ENCODE data around the gene CDK5. TPM values are rescaled to one million over a fixed set of nuclear protein-coding genes. Genes with fewer than 3 reads are reported as not detected.

CDK5 gene
- total RNA-seq: 1 to 10 TPM; 2.3 to 6.3 TPM

DNA sequence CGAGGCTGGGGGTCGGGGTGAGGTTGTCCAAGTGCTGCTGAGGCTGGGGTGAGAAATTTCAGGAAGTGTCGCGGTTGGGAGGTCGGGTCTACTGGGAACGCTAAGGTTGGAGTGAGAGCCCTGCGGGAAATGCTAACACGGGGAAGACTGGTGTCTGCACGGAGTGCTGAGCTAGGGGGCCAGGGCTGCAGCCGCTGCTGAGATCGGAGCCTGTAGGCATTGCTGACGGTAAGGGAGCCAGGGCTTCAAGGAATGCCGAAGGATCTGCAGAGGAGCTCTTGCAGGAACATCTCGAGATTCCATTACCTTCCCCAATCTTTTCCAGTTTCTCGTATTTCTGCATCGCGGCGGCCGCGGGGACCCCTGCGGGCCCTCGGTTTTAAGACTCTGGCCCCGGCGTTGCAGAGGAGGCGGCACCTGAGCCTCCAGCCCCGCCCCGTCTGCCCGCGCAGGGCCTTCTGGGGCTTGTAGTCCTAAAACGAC lies at the start of gene CDK5:
Gene CDK5 (minus strand): TSS at position 392 of the 483 bp plus-strand sequence. CDS start 49 bp downstream, at position 343.
- H3K27me3 ChIP-seq: no peaks in the 10 kb centered on the region
- TF ChIP-seq, protein P1, sequence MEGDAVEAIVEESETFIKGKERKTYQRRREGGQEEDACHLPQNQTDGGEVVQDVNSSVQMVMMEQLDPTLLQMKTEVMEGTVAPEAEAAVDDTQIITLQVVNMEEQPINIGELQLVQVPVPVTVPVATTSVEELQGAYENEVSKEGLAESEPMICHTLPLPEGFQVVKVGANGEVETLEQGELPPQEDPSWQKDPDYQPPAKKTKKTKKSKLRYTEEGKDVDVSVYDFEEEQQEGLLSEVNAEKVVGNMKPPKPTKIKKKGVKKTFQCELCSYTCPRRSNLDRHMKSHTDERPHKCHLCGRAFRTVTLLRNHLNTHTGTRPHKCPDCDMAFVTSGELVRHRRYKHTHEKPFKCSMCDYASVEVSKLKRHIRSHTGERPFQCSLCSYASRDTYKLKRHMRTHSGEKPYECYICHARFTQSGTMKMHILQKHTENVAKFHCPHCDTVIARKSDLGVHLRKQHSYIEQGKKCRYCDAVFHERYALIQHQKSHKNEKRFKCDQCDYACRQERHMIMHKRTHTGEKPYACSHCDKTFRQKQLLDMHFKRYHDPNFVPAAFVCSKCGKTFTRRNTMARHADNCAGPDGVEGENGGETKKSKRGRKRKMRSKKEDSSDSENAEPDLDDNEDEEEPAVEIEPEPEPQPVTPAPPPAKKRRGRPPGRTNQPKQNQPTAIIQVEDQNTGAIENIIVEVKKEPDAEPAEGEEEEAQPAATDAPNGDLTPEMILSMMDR (IDR thresholded peaks at IDR 0.05): no peak
- no peak for TF ChIP-seq POLR2A (IDR thresholded peaks at IDR 0.05)
- intact Hi-C loops (cut with DNase I): no loop called here
- no peaks in the 10 kb centered on the region for H3K9me3 ChIP-seq
- DNase-seq: peak in 1 of 4 donors; percentile 35
- H3K36me3 ChIP-seq (replicated peaks in 1 of 2; ENCODE audit: insufficient read depth in 1 of 2, low read depth in 2 of 2): no peaks in the 10 kb centered on the region
- peak within 1 kb of the TSS; percentile 49 to 57 for H3K4me3 ChIP-seq
- peaks cover 46% of the 10 kb centered on the region for H3K4me1 ChIP-seq
- peak within 1 kb of the TSS; percentile 92 to 98 (median 96) for H3K27ac ChIP-seq
- ATAC-seq: no peak
- 1 to 3% methylated on average over 14 to 30 of the region's 30 CpGs for WGBS, 2 donors

DNA sequence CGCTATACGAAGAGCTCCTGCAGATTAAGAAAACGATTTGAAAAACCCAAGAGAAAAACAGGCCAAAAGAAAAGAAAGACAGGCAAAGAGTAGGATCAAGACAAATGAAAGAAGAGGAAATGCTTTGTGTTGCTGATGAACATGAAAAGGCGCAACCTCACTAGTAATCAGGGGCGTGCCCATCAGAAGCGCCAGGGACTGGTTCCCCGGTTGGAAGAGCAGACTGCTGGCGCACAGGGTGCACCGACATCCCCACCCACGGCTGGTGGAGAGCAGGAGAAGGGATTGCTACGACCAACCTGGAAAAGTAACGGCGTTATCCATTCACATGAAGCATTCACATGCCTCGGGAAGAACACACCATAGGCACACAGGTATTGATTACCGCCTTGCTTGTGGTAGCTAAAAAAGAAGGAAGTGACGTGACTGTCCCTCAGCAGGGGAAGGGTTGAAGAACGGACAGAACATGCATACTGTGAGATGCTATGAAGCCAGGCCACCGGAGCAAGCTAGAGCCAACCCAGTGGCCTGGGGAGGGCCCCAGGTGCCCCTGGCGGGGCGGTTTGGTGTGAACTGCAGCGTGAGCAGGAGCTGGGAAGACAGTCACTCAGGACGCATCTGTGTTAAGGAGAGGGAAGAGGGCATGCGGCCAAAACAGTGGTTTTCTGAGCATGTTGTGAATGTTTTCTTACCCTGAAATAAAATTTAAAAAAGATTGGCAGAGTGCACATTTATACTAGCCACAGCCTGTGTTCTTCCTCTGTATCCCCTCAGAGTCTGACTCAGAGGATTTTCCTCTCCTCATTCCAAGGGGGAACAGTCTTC lies 46.9 kb upstream of the CDK5 start:
- Histone ChIP-seq H3K4me3 (no peak overlapping the region), H3K4me1 (no peaks in the 10 kb centered on the region), H3K27me3 (no peaks in the 10 kb centered on the region), H3K9me3 (no peaks in the 10 kb centered on the region), H3K27ac (no peak overlapping the region), H3K36me3 (replicated peaks in 1 of 2; ENCODE audit: insufficient read depth in 1 of 2, low read depth in 2 of 2) (no peaks in the 10 kb centered on the region)
- 72 to 83% methylated on average over 23 of the region's 23 CpGs for WGBS, 2 donors
- TF ChIP-seq, protein P1 (IDR thresholded peaks at IDR 0.05): no peak
- TF ChIP-seq POLR2A (IDR thresholded peaks at IDR 0.05): no peak
- DNase-seq (no peak), ATAC-seq (no peak)
- intact Hi-C loops (cut with DNase I): loop anchor here (5.0 kb wide), 1 partner anchor 72 kb away; no protein-coding TSS in a partner anchor

DNA sequence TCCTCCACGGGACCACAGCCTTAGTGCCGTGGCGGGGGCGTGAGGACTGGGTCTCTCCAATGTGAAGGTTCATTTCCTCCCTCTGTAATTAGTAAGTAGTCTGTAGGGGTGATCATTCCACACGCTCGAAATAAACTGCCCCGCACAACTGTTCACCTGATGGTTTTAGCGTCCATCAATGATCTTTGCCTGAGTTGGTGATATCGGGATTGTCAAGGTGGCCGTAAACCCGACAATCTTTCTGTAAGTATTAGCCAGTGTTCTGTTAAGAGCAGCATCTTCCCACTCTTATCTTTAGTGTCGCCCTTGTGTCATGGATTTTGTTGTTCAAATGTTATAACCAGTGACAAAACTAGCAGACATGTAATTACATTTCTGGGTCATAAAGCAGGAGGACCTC lies 46.3 kb upstream of the CDK5 start:
- TF ChIP-seq POLR2A (IDR thresholded peaks at IDR 0.05): no peak
- TF ChIP-seq, protein P1 (IDR thresholded peaks at IDR 0.05): no peak
- intact Hi-C loops (cut with DNase I): no loop called here

DNA sequence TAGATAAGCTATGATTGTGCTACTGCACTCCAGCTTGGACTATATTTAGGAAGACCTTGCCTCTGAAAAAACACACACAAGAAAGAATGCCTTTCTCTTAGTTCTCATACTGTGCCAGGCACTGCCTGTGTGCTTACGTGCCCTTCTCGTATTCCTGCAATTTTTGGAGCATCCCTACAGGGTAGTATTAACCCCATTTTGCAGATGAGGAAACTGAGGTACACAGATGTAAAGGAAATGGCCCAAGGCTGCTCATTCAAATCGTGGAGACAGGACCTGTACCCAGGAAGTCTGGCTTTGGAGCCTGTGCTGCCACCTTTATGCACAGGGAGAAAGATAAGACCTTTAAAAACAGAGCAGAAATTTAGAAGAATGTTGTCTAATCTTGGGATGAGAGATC lies 45.3 kb upstream of the CDK5 start:
- no peaks in the 10 kb centered on the region for H3K4me1 ChIP-seq
- WGBS, 2 donors: 79 to 87% methylated on average over 3 of the region's 3 CpGs
- no peaks in the 10 kb centered on the region for H3K27me3 ChIP-seq
- H3K36me3 ChIP-seq (replicated peaks in 1 of 2; ENCODE audit: insufficient read depth in 1 of 2, low read depth in 2 of 2): no peaks in the 10 kb centered on the region
- no peak overlapping the region for H3K27ac ChIP-seq
- H3K9me3 ChIP-seq: no peaks in the 10 kb centered on the region
- ATAC-seq: no peak
- no peak overlapping the region for H3K4me3 ChIP-seq
- DNase-seq: no peak
- intact Hi-C loops (cut with DNase I): no loop called here
- no peak for TF ChIP-seq POLR2A (IDR thresholded peaks at IDR 0.05)
- TF ChIP-seq, protein P1 (IDR thresholded peaks at IDR 0.05): no peak

More for the DNA sequence above, 46.3 kb upstream of the CDK5 start:
- DNase-seq (no peak), ATAC-seq (no peak)
- no peaks in the 10 kb centered on the region for H3K4me1 ChIP-seq
- no peak overlapping the region for H3K4me3 ChIP-seq
- no peaks in the 10 kb centered on the region for H3K27me3 ChIP-seq
- 73 to 91% methylated on average over 11 to 12 of the region's 12 CpGs for WGBS, 2 donors
- no peaks in the 10 kb centered on the region for H3K9me3 ChIP-seq
- H3K36me3 ChIP-seq (replicated peaks in 1 of 2; ENCODE audit: insufficient read depth in 1 of 2, low read depth in 2 of 2): no peaks in the 10 kb centered on the region
- no peak overlapping the region for H3K27ac ChIP-seq

Data from body of pancreas (tissue), 4 donors.